Measurements from ENCODE around the gene PLIN5. TPM values are rescaled to one million over a fixed set of nuclear protein-coding genes. Genes with fewer than 3 reads are reported as not detected.

Gene PLIN5
- total and polyA plus RNA-seq, 12 donors: 25.7 to 149 (median 45.7) TPM

DNA sequence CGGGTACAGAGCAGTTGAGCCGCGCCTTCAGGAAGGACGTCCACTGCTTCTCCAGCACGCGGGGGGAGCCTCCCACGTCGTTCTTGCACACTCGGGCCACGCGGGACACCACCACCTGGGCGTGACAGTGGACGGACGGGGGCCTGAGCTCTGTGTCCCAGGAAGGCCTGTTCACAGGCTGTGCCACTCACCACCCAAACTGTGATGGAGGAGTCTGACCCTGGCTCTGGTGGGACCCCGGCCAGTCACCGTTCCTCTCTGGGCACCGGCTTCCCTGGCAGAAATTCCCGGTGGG is 17.4 kb upstream of the PLIN5 start:
- intact Hi-C loops (cut with DNase I): loop anchor here in 1 of 10 donors (5.0 kb wide), 1 partner anchor 600 kb away; no protein-coding TSS in a partner anchor
- Histone ChIP-seq H3K36me3 (peaks cover 0 to 78% (median 0%) of the 10 kb centered on the region in 9 donors), H3K9me3 (no peaks in the 10 kb centered on the region), H3K4me3 (no peak overlapping the region), H3K4me1 (peaks cover 0 to 9% (median 0%) of the 10 kb centered on the region in 9 donors), H3K27ac (no peak overlapping the region), H3K27me3 (no peaks in the 10 kb centered on the region)
- no peak for DNase-seq
- 83 to 84% methylated on average over 18 of the region's 18 CpGs for WGBS, 2 donors
- ATAC-seq: no peak
- TF ChIP-seq, protein P1, sequence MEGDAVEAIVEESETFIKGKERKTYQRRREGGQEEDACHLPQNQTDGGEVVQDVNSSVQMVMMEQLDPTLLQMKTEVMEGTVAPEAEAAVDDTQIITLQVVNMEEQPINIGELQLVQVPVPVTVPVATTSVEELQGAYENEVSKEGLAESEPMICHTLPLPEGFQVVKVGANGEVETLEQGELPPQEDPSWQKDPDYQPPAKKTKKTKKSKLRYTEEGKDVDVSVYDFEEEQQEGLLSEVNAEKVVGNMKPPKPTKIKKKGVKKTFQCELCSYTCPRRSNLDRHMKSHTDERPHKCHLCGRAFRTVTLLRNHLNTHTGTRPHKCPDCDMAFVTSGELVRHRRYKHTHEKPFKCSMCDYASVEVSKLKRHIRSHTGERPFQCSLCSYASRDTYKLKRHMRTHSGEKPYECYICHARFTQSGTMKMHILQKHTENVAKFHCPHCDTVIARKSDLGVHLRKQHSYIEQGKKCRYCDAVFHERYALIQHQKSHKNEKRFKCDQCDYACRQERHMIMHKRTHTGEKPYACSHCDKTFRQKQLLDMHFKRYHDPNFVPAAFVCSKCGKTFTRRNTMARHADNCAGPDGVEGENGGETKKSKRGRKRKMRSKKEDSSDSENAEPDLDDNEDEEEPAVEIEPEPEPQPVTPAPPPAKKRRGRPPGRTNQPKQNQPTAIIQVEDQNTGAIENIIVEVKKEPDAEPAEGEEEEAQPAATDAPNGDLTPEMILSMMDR (IDR thresholded peaks at IDR 0.05): no peak

DNA sequence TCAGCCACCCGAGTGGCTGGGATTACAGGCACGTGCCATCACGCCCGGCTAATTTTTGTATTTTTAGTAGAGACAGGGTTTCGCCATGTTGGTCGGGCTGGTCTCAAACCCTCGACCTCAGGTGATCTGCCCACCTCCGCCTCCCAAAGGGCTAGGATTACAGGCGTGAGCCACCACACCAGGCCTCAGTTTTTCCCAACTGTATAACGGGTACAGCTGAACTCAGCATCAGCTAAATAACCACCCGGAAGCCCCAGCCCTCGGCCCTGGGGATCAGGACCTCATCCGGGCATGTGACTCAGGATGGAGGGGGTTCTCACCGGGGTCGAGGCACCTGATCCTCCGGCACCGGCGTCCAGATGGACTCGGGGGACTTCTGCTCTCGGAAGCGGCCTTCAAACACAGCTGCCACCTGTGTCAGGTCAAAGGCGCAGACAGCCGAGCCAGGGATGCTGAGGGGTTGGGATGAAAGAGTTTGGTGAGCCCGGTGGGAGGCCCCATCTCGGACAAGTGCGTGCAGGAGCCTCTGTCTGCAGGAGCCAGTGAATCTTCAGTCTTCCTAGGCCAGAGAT is 15.5 kb upstream of the PLIN5 start:
- ATAC-seq (no peak), DNase-seq (no peak)
- TF ChIP-seq, protein P1 (IDR thresholded peaks at IDR 0.05): no peak
- no peak overlapping the region for H3K27ac ChIP-seq
- peaks cover 0 to 9% (median 0%) of the 10 kb centered on the region in 9 donors for H3K4me1 ChIP-seq
- H3K27me3 ChIP-seq: no peaks in the 10 kb centered on the region
- 86 to 91% methylated on average over 26 of the region's 26 CpGs for WGBS, 2 donors
- H3K36me3 ChIP-seq: peaks cover 0 to 86% (median 0%) of the 10 kb centered on the region in 9 donors
- intact Hi-C loops (cut with DNase I): loop anchor here in 1 of 10 donors (5.0 kb wide), 1 partner anchor 602 kb away; no protein-coding TSS in a partner anchor
- no peak overlapping the region for H3K4me3 ChIP-seq
- H3K9me3 ChIP-seq: no peaks in the 10 kb centered on the region

DNA sequence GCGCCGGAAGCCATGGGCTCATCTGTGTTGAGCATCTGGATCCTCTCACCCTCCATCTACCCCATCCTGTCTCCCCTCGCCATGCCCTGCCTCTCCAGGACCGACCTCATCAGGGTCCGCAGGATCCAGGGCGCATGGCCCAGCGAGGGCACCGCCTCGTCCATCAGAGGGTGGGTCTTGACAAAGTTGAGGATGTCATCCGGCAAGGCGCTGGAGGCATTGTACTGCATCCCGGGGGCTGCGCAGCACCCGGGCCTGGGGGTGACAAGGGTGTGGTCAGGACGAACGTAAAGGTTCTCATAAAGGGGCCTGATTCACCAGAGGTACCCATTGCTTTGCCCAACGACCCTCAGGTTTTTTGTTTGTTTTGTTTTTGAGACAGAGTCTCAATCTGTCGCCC is 15.0 kb upstream of the PLIN5 start:
- no peaks in the 10 kb centered on the region for H3K9me3 ChIP-seq
- H3K36me3 ChIP-seq: peaks cover 0 to 85% (median 0%) of the 10 kb centered on the region in 9 donors
- ATAC-seq (no peak), DNase-seq (no peak)
- WGBS, 2 donors: 91 to 96% methylated on average over 18 of the region's 18 CpGs
- H3K27ac ChIP-seq: no peak overlapping the region
- H3K4me3 ChIP-seq: no peak overlapping the region
- no peaks in the 10 kb centered on the region for H3K27me3 ChIP-seq
- TF ChIP-seq, protein P1 (IDR thresholded peaks at IDR 0.05): no peak
- intact Hi-C loops (cut with DNase I): loop anchor here in 1 of 10 donors (5.0 kb wide), 1 partner anchor 602 kb away; no protein-coding TSS in a partner anchor
- peaks cover 0 to 9% (median 0%) of the 10 kb centered on the region in 9 donors for H3K4me1 ChIP-seq

DNA sequence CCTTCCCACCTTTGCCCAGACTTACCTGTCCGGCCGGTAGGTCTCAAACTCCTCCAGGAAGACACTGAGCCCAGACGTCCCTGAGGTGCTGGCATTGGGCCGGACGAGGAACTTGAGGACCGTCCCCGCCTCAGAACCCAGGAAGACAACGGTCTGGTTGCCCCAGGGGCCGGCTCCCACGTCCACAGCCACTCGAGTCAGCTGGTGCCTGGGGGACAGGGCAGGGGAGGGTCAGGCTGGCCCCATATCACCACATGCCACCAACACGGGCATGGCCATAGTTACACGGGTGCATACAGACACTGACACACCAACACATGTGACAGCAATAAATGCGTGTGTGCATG is 13.2 kb upstream of the PLIN5 start:
- no peak overlapping the region for H3K4me3 ChIP-seq
- WGBS, 2 donors: 74 to 83% methylated on average over 14 of the region's 14 CpGs

More for the DNA sequence above, 13.2 kb upstream of the PLIN5 start:
- intact Hi-C loops (cut with DNase I): no loop called here
- TF ChIP-seq, protein P1 (IDR thresholded peaks at IDR 0.05): no peak
- Histone ChIP-seq H3K27me3 (no peaks in the 10 kb centered on the region), H3K36me3 (peaks cover 0 to 72% (median 0%) of the 10 kb centered on the region in 9 donors), H3K4me1 (peaks cover 0 to 9% (median 0%) of the 10 kb centered on the region in 9 donors), H3K27ac (no peak overlapping the region), H3K9me3 (no peaks in the 10 kb centered on the region)
- DNase-seq: no peak
- no peak for ATAC-seq
